Vagina (tissue), 2 donors: Measurements from ENCODE around the gene OXCT1.

Source experiments
- POLR2A ChIP-seq, 2 donors: fragments of 450-650 bp; IDR thresholded peaks; one replicate each; pipeline ENCODE4 v1.6.1; 2017; ENCODE audit warnings: antibody characterized with exemption in 2 of 2, mild to moderate bottlenecking in 2 of 2, moderate library complexity in 2 of 2
- TF ChIP-seq, protein P1 (sequence below), 3 experiments: fragments of 450-650 bp in 2 of 3; fragments of 200-600 bp in 1 of 3; sonication (generic) in 1 of 3; IDR thresholded peaks; one replicate each; pipeline ENCODE4 v1.5.1; 2017 to 2019; ENCODE audit warnings: antibody characterized with exemption in 3 of 3, mild to moderate bottlenecking in 2 of 3, moderate library complexity in 2 of 3

DNA sequence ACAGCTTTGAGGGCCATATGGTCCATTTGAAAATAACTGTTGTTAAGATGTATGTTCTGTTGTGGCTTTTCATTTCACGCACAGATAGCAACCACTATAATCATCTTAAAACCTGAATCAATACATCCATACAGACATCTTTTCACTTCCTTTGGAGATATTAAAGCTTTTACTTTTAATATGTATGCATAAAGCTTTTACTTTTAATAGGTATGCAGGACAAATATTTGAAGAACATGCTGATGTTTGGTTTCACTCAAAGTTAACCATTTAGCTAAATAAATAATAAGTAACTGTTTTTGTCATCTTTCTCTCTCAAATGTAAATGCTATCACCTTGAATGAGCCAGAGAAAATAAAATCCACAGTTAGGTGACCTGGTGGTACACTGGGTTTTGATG is 108.6 kb downstream of the OXCT1 start:
- no peak for TF ChIP-seq POLR2A (IDR thresholded peaks at IDR 0.05)
- TF ChIP-seq, protein P1, sequence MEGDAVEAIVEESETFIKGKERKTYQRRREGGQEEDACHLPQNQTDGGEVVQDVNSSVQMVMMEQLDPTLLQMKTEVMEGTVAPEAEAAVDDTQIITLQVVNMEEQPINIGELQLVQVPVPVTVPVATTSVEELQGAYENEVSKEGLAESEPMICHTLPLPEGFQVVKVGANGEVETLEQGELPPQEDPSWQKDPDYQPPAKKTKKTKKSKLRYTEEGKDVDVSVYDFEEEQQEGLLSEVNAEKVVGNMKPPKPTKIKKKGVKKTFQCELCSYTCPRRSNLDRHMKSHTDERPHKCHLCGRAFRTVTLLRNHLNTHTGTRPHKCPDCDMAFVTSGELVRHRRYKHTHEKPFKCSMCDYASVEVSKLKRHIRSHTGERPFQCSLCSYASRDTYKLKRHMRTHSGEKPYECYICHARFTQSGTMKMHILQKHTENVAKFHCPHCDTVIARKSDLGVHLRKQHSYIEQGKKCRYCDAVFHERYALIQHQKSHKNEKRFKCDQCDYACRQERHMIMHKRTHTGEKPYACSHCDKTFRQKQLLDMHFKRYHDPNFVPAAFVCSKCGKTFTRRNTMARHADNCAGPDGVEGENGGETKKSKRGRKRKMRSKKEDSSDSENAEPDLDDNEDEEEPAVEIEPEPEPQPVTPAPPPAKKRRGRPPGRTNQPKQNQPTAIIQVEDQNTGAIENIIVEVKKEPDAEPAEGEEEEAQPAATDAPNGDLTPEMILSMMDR (IDR thresholded peaks at IDR 0.05) = no peak
